IMR-90 (cell line): ENCODE measurements around the gene CACNA2D3. TPM values are rescaled to one million over a fixed set of nuclear protein-coding genes. Genes with fewer than 3 reads are reported as not detected.

Experiments used
- ATAC-seq: fragments of 200-7000 bp; cut with Tn5 transposase; 2 replicates; pipeline ENCODE4 v1.9.1; 2020; ENCODE audit warnings: low read depth, mild to moderate bottlenecking, moderate library complexity
- BruUV-seq: library from RNA; stranded (reverse); fragments of 400-500 nt; replicated peaks from 2 replicates; lab custom pipeline; 2021; lab: Mats Ljungman, UMichigan
- CTCF ChIA-PET: fragments of 300-600 bp; formaldehyde crosslinking; extraction: SDS; loops from one replicate; lab custom pipeline; 2021; ENCODE audit warnings: antibody characterized with exemption; lab: Yijun Ruan, JAX
- POLR2A ChIA-PET: fragments of 300-600 bp; sonication (Branson Sonifier 250); formaldehyde crosslinking; loops from one replicate; lab custom pipeline; 2022; ENCODE audit warnings: antibody characterized with exemption; ENCODE audit not compliant: unreplicated experiment; lab: Charles Lee
- DNase-seq: peaks from one replicate; pipeline ENCODE4 v3.0.0; 2013
- H2AFZ ChIP-seq: replicated peaks from 2 replicates; pipeline ENCODE3; 2013; ENCODE audit warnings: low read length, mild to moderate bottlenecking; ENCODE audit not compliant: poor library complexity
- H2AK5ac ChIP-seq: 2 replicates; pipeline ENCODE4 v1.6.1; 2013; ENCODE audit warnings: low read depth, low read length, inconsistent platforms
- H2AK9ac ChIP-seq: replicated peaks from 2 replicates; pipeline ENCODE3; 2013; ENCODE audit warnings: mild to moderate bottlenecking, low read depth, low read length, moderate library complexity; ENCODE audit not compliant: poor library complexity
- H2BK120ac ChIP-seq: 2 replicates; pipeline ENCODE4 v1.6.1; 2013; ENCODE audit warnings: low read depth, low read length, inconsistent platforms
- H2BK15ac ChIP-seq: 3 replicates; pipeline ENCODE4 v1.6.1; 2013; ENCODE audit warnings: low read depth, low read length, inconsistent platforms
- H2BK20ac ChIP-seq: 2 replicates; pipeline ENCODE4 v1.6.1; 2013; ENCODE audit warnings: low read depth, mild to moderate bottlenecking, inconsistent platforms, low read length, moderate library complexity
- H2BK5ac ChIP-seq: 2 replicates; pipeline ENCODE4 v1.6.1; 2013; ENCODE audit warnings: mild to moderate bottlenecking, low read depth, low read length, inconsistent platforms; ENCODE audit not compliant: poor library complexity, severe bottlenecking
- H3K14ac ChIP-seq: replicated peaks from 2 replicates; pipeline ENCODE4 v1.6.1; 2013; ENCODE audit warnings: low read depth, low read length, inconsistent platforms
- H3K18ac ChIP-seq: 2 replicates; pipeline ENCODE4 v1.6.1; 2013; ENCODE audit warnings: low read depth, low read length, control low read depth
- H3K23ac ChIP-seq: 2 replicates; pipeline ENCODE4 v1.6.1; 2013; ENCODE audit warnings: low read depth, low read length, inconsistent platforms
- H3K27ac ChIP-seq: 2 replicates; pipeline ENCODE4 v1.5.1; 2013; ENCODE audit warnings: mild to moderate bottlenecking, control low read depth, low read length; ENCODE audit not compliant: insufficient read depth
- H3K27me3 ChIP-seq: 2 replicates; pipeline ENCODE4 v1.6.1; 2013; ENCODE audit warnings: low read length; ENCODE audit not compliant: control insufficient read depth, insufficient read depth
- H3K36me3 ChIP-seq: 2 replicates; pipeline ENCODE4 v1.6.1; 2013; ENCODE audit warnings: low read length, mixed read lengths; ENCODE audit not compliant: control insufficient read depth, insufficient read depth
- H3K4ac ChIP-seq: 2 replicates; pipeline ENCODE4 v1.6.1; 2013; ENCODE audit warnings: low read depth, low read length, inconsistent platforms
- H3K4me1 ChIP-seq: 2 replicates; pipeline ENCODE4 v1.6.1; 2013; ENCODE audit warnings: low read length, mixed read lengths; ENCODE audit not compliant: control insufficient read depth, insufficient read depth
- H3K4me2 ChIP-seq: 2 replicates; pipeline ENCODE4 v1.6.1; 2013; ENCODE audit warnings: low read depth, mild to moderate bottlenecking, control low read depth, low read length, moderate library complexity
- H3K4me3 ChIP-seq: 2 replicates; pipeline ENCODE4 v1.5.1; 2013; ENCODE audit warnings: low read depth, mild to moderate bottlenecking, control low read depth, low read length, moderate library complexity; ENCODE audit not compliant: insufficient read depth
- H3K56ac ChIP-seq: 2 replicates; pipeline ENCODE4 v1.6.1; 2013; ENCODE audit warnings: low read length, inconsistent platforms; ENCODE audit not compliant: insufficient read depth; ENCODE audit errors: extremely low read depth
- H3K79me1 ChIP-seq, 2 experiments: 2 replicates each; pipeline ENCODE4 v1.6.1; 2013; ENCODE audit warnings: low read length in 2 of 2, inconsistent platforms in 1 of 2, low read depth in 1 of 2
- H3K9ac ChIP-seq: 2 replicates; pipeline ENCODE4 v1.6.1; 2013; ENCODE audit warnings: low read depth, low read length, control low read depth
- H3K9me1 ChIP-seq: 2 replicates; pipeline ENCODE4 v1.6.1; 2013; ENCODE audit warnings: low read length, inconsistent platforms; ENCODE audit not compliant: insufficient read depth
- H3K9me3 ChIP-seq: 2 replicates; pipeline ENCODE4 v1.6.1; 2013; ENCODE audit warnings: low read length; ENCODE audit not compliant: control insufficient read depth, insufficient read depth
- H4K20me1 ChIP-seq: 2 replicates; pipeline ENCODE4 v1.6.1; 2013; ENCODE audit warnings: low read length, inconsistent platforms; ENCODE audit not compliant: insufficient read depth
- H4K5ac ChIP-seq: 2 replicates; pipeline ENCODE4 v1.6.1; 2013; ENCODE audit warnings: mild to moderate bottlenecking, low read depth, low read length, control low read depth
- H4K8ac ChIP-seq, 2 experiments: 2 replicates each; pipeline ENCODE4 v1.6.1; 2013; ENCODE audit warnings: low read depth in 2 of 2, low read length in 2 of 2, control low read depth in 1 of 2, inconsistent platforms in 1 of 2
- H4K91ac ChIP-seq: 2 replicates; pipeline ENCODE4 v1.6.1; 2013; ENCODE audit warnings: low read depth, low read length, inconsistent platforms; ENCODE audit not compliant: insufficient read depth
- BHLHE40 ChIP-seq: fragments of 150-350 bp; IDR thresholded peaks from 2 replicates; pipeline ENCODE4 v1.6.1; 2016; ENCODE audit warnings: mild to moderate bottlenecking, low read depth, low read length
- CEBPB ChIP-seq: IDR thresholded peaks from 2 replicates; pipeline ENCODE4 v1.6.1; 2012; ENCODE audit warnings: low read depth, low read length, improper control_type of control experiment
- CHD1 ChIP-seq: IDR thresholded peaks from 2 replicates; pipeline ENCODE4 v1.6.1; 2012; ENCODE audit warnings: low read depth, low read length, improper control_type of control experiment
- CTCF ChIP-seq: conservative IDR thresholded peaks from 2 replicates; pipeline ENCODE4 v1.5.1; 2012; ENCODE audit warnings: mild to moderate bottlenecking, low read depth, low read length, improper control_type of control experiment
- FOS ChIP-seq: fragments of 150-350 bp; IDR thresholded peaks from 2 replicates; pipeline ENCODE4 v1.6.1; 2016; ENCODE audit warnings: low read depth, low read length
- MAFK ChIP-seq: IDR thresholded peaks from 2 replicates; pipeline ENCODE4 v1.6.1; 2012; ENCODE audit warnings: low read depth, low read length, improper control_type of control experiment
- MAZ ChIP-seq: IDR thresholded peaks from 2 replicates; pipeline ENCODE4 v1.6.1; 2012; ENCODE audit warnings: low read depth, mild to moderate bottlenecking, low read length, improper control_type of control experiment, moderate library complexity, borderline replicate concordance
- MXI1 ChIP-seq: IDR thresholded peaks from 2 replicates; pipeline ENCODE4 v1.6.1; 2012; ENCODE audit warnings: low read depth, mild to moderate bottlenecking, low read length, moderate library complexity, borderline replicate concordance
- NFE2L2 ChIP-seq: fragments of 150-350 bp; IDR thresholded peaks from 2 replicates; pipeline ENCODE4 v1.6.1; 2016; ENCODE audit warnings: low read depth, mild to moderate bottlenecking, low read length
- POLR2A ChIP-seq: IDR thresholded peaks from 2 replicates; pipeline ENCODE4 v1.6.1; 2012; ENCODE audit warnings: mild to moderate bottlenecking, low read depth, low read length
- RAD21 ChIP-seq: IDR thresholded peaks from 2 replicates; pipeline ENCODE4 v1.6.1; 2012; ENCODE audit warnings: low read length, improper control_type of control experiment
- RCOR1 ChIP-seq: IDR thresholded peaks from 2 replicates; pipeline ENCODE4 v1.6.1; 2012; ENCODE audit warnings: mild to moderate bottlenecking, low read length, improper control_type of control experiment; ENCODE audit not compliant: insufficient replicate concordance
- RFX5 ChIP-seq: IDR thresholded peaks from 2 replicates; pipeline ENCODE4 v1.8.0; 2012; ENCODE audit warnings: low read depth, mild to moderate bottlenecking, low read length, moderate library complexity
- SMC3 ChIP-seq: fragments of 150-350 bp; IDR thresholded peaks from 2 replicates; pipeline ENCODE4 v1.6.1; 2016; ENCODE audit warnings: low read depth, mild to moderate bottlenecking, antibody characterized with exemption, low read length, moderate library complexity
- USF2 ChIP-seq: fragments of 150-350 bp; IDR thresholded peaks from 2 replicates; pipeline ENCODE4 v1.6.1; 2017; ENCODE audit warnings: mild to moderate bottlenecking, antibody characterized with exemption, low read length, low read depth
- WGBS, 2 experiments: methylation state at CpG; one replicate each; pipeline versions ENCODE4 v1.1.5 to v1.1.7; 2013; ENCODE audit warnings: missing lambda C conversion rate in 2 of 2; ENCODE audit not compliant: insufficient read length in 1 of 2; ENCODE audit errors: extremely low coverage in 2 of 2; 5-methylcytosine and 5-hydroxymethylcytosine counted together
- dilution Hi-C: fragments of 300-500 bp; cut with HindIII; formaldehyde crosslinking; loops from one replicate; pipeline ENCODE4 v1.14.3; 2018; ENCODE audit warnings: low sequenced_read_pairs; ENCODE audit not compliant: unreplicated experiment
- in situ Hi-C: fragments of 300-500 bp; cut with MboI; formaldehyde crosslinking; loops from 3 replicates; pipeline ENCODE4 v1.14.3; 2019; ENCODE audit warnings: low sequenced_read_pairs, inconsistent platforms, mixed read lengths
- intact Hi-C: fragments of 100-400 bp; cut with micrococcal nuclease; formaldehyde crosslinking; loops from 2 replicates; pipeline ENCODE4 v1.10.0; 2022
- polyA plus RNA-seq, 3 experiments: library from polyadenylated mRNA; depleted of rRNA; stranded (reverse); fragments of >200 nt; gene quantifications; 2 replicates each; pipeline ENCODE4 v1.2.3, GENCODE V29; 2012; ENCODE audit warnings: low replicate concordance in 1 of 3
- total RNA-seq: library from RNA; depleted of rRNA; stranded (reverse); fragments of >200 nt; gene quantifications from 2 replicates; pipeline ENCODE4 v1.2.3, GENCODE V29; 2012
- TF ChIP-seq, protein P1 (sequence below): fragments of 150-350 bp; IDR thresholded peaks from 2 replicates; pipeline ENCODE4 v1.6.1; 2016; ENCODE audit warnings: low read depth, mild to moderate bottlenecking, low read length, moderate library complexity, borderline replicate concordance

The CACNA2D3 gene
- total and polyA plus RNA-seq, 2 of the 4 experiments (the other 2 are of a cell fraction) = 0.36 to 0.41 TPM

DNA sequence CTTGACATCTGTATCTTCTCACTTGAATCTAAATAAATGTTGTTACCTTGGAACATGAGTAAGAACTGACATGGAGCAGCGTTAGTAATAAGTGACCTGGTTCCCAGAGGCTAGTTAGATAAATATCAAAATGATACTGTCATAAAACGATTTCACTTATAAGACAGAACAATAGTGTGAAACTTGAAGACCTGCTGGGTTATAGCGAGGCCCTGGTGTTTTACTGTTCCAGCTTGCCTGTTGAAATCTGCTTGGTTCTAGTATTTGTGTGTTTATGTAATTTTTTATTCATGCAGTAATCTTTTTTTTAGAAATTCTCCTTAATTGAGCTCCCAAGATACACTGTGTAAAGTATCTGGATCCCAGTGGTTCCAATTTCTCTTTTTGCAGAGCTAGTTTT is 129.4 kb downstream of the CACNA2D3 start:
- no peaks in the 10 kb centered on the region for H3K79me1 ChIP-seq
- CTCF ChIA-PET = interaction anchor here (0.6 to 0.7 kb wide), 2 partner anchors 9 to 115 kb away, joined by 4 to 8 read pairs; no protein-coding TSS in a partner anchor
- no TSS peak for BruUV-seq

More for the DNA sequence above, 129.4 kb downstream of the CACNA2D3 start:
- Histone ChIP-seq H4K5ac (no peak overlapping the region), H3K36me3 (no peaks in the 10 kb centered on the region), H3K9me1 (no peaks in the 10 kb centered on the region), H3K56ac (no peak overlapping the region), H2BK20ac (no peak overlapping the region), H3K27ac (no peak overlapping the region), H3K9me3 (peaks cover 3% of the 10 kb centered on the region), H2AK9ac (no peak overlapping the region), H2AK5ac (no peak overlapping the region), H3K18ac (no peak overlapping the region), H4K20me1 (no peaks in the 10 kb centered on the region), H3K23ac (no peak overlapping the region), H3K4ac (no peak overlapping the region), H2BK120ac (no peak overlapping the region), H3K4me2 (no peak overlapping the region), H3K9ac (no peak overlapping the region), H3K4me3 (no peak overlapping the region), H2AFZ (no peak overlapping the region), H3K4me1 (no peaks in the 10 kb centered on the region), H4K8ac (no peak overlapping the region), H2BK15ac (no peak overlapping the region), H3K27me3 (no peaks in the 10 kb centered on the region), H3K14ac (no peak overlapping the region), H4K91ac (no peak overlapping the region), H2BK5ac (no peak overlapping the region)
- POLR2A ChIA-PET = no interaction called here
- no peak for TF ChIP-seq CTCF
- TF ChIP-seq RFX5 = no peak
- TF ChIP-seq FOS = no peak
- no peak for TF ChIP-seq USF2
- no peak for TF ChIP-seq RAD21
- TF ChIP-seq SMC3 = no peak
- TF ChIP-seq BHLHE40 = no peak
- TF ChIP-seq MXI1 = no peak
- no peak for TF ChIP-seq CEBPB
- TF ChIP-seq CHD1 = no peak
- no peak for TF ChIP-seq NFE2L2
- TF ChIP-seq, protein P1, sequence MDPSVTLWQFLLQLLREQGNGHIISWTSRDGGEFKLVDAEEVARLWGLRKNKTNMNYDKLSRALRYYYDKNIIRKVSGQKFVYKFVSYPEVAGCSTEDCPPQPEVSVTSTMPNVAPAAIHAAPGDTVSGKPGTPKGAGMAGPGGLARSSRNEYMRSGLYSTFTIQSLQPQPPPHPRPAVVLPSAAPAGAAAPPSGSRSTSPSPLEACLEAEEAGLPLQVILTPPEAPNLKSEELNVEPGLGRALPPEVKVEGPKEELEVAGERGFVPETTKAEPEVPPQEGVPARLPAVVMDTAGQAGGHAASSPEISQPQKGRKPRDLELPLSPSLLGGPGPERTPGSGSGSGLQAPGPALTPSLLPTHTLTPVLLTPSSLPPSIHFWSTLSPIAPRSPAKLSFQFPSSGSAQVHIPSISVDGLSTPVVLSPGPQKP = no peak
- TF ChIP-seq RCOR1 = no peak
- no peak for TF ChIP-seq MAFK
- TF ChIP-seq MAZ = no peak
- no peak for TF ChIP-seq POLR2A
- intact Hi-C loops (no loop called here), in situ Hi-C loops (no loop called here), dilution Hi-C loops (no loop called here)
- DNase-seq (no peak), ATAC-seq (no peak)
- no CpG with 5 or more reads among the region's 3 CpGs for WGBS, 2 experiments
